NCI-H2227 (cell line): ENCODE results near the gene AHNAK.
"Not testable (repeated sequence)": the region's sequence is repeated elsewhere in the genome, so short reads cannot be mapped to it uniquely, and the experiment has no call there.

Experiments
- DNase-seq: peaks from one replicate; lab custom pipeline; 2025; ENCODE audit not compliant: unreplicated experiment; lab: John Stamatoyannopoulos, UW

The AHNAK gene

DNA sequence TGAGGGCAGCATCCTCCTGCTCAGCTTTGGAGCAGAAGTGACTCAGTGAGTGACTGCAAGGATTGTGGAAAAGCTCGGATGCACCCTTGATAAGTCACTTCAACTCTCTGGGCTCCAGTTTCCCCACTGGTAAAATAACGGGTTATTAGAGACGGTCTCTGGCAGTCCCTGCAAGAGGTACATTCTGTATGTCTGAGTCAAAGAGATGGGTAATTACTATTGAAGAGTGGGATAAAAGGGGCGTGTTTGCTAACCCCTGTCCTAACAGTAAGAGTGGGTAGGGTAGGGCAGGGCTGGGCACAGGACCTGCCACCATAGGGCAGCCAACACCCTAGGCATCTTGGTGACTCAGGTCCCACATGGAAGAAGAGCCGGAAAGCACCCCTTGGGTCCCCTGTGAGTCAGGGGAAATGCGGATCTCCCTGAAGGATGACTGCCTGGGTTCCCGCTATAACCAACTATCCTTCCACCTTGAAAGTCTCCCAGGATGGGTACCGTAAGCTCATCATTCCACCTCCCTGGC, 7.3 kb upstream of the AHNAK start:
- peak; percentile 62 for DNase-seq

- peak; percentile 77 for DNase-seq
Measured at GRCh38 chr11:62553080-62553838, 6.7 kb upstream of the AHNAK start.

GRCh38 chr11:62552485-62553079, 6.0 kb upstream of the AHNAK start:
- DNase-seq: peak; percentile 33

DNA sequence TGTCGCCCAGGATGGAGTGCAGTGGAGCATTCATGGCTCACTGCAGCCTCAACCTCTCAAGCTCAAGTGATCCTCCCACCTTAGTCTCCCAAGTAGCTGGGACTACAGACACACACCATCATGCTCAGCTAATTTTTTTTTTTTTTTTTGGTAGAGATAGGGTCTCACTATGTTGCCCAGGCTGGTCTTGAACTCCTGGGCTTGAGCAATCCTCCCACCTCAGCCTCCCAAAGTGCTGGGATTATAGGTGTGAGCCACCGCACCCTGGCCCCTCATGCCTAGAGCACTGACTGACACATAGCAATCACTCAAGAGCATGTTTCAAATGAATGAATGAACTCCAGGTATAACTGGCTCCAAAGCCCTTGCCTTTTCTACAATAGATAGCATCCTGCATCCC, 3.9 kb upstream of the AHNAK start:
- not testable (repeated sequence) for DNase-seq

GRCh38 chr11:62548545-62549335, 2.1 kb upstream of the AHNAK start:
- no peak for DNase-seq

DNA sequence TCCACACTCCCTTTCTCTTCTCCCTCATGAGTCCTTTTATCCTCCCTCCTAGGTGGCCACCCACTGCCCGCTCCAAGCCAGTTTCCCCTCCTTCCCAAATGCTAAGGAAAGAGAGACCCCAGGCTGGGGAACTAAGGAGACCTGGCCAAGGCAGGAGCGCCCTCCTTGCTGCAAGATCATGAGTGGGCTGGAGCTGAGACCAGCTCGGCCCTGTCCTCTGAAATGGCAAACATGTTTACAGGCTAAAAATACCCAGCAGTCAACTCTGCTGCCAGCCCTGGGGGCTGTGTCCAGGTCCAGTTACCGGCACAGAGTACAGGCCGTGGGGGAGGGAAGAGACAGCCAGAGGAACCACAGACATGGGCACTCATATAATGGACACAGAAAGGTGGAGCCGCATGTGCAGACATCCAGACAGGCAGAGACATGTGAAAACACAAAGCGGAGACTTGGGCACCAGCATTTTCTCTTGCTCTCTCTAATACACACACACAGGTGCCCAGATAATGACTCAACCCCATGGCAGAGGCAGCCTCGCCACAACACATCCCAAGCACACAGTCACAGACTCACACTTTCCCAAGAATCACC, 1.2 kb upstream of the AHNAK start:
- DNase-seq: peak; percentile 21

GRCh38 chr11:62546929-62547625, 471 bp upstream of the AHNAK start:
- DNase-seq: peak; percentile 41

DNA sequence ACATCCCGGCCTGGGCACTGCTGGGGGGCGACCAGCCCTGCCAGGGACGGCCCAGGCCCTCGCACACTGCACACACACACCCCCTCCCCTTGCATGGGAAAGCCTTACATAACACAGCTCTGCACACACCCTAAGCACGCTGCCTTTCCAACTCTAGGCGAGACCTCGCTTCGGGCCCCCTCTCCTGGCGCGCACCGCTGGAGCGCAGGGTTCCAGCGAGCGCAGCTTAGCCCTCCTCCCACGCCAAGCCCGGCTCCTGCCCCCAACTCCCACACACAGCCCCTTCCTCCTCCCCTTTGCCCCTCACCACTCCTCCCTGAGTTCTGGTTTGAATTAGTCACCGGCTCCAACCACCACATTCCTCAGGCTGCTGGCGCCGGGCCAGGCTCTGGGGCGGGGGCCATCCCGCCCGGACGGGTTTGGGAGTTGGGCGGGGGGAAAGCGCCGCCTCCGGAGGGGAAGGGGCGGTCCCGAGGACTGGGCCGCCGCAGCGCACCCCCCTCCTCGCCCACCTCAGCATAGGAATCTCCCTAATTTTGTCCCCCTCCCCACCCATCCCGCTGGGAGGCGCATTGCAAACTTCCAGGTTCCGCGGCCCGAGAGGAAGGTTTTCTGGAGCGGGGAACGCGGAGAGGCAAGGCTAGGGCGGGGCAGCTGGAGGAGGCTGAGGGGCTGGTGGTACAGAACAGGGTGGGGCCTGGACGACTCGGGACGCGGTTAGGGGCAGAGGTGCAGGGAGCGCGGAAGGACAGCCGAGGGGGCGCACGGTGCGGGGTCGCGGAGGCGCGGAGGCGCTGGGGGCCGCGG, 966 bp downstream of the AHNAK start:
- peak; percentile 84 for DNase-seq

DNA sequence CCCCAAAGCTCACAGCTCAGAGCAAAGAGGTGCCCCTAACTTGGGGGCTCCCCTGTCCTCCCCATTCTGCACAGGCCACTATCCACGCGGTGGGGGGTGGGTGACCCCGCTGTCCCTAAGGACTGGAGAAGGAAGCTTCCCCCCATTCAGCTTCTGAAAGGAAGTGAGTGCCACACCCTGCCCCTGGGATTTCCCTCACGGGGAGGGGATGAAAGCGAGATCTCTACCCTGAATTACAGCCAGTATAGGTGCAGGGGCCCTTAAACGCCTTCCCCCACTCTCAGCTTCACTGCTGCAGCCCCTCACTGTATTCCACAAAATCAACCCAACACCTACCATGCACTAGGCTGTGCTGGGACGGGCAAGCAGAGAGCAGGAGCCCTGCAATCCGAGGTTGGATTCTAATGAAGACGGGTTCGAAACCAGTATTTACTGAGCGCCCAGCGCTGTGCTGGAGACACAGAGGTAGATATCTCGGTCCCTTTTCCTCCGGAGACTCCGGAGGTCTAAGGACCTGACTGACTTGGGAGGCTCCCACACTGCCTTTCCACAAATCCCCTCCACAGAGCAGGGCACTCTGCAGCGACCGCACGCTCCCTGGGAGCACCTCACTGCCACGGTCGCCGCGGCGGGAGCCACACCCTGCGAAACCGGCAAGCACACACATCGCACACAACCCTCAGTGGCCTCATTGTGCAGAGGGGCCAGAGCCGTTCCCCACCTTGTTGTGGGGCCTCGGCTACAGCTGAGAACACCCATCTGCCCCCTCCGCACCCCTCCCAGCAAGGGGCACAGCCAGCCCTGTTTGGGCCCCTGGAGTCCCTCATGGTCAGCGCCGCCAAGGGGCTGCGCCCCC, 1.8 kb downstream of the AHNAK start:
- DNase-seq: peak; percentile 22

- no peak for DNase-seq
Measured at GRCh38 chr11:62543680-62544444, 2.7 kb downstream of the AHNAK start.

- peak; percentile 75 for DNase-seq
Measured at GRCh38 chr11:62542750-62543567, 3.6 kb downstream of the AHNAK start.

DNA sequence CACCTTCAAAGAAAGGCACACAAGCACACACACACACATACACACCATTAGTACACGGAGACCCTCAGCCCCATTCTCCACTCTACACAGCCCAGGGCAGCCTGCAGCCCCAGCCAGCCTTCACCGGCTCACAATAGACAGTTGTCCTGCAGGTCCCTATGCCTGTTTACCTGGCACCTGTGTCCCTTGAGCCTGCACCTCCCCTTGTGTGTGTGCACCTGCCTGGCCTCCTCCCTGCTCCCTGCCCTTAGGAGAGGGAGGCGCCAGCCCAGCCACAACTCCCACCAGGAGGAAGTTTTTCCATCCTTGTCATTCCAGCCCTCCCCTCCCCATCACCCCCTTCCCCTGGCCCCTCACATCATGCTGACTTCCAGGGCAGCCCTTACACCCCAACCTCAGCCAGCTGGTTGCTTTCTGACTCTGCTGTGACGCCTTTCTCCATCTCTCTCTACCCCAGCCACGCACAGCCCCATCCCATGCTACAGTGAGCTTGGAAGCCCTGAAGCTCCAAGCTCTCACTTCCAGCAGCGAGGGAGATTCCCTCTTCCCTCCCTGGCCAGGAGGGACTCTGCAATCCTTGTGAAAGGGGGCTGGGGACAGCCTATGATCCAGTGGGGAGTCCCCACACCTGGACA, 4.4 kb downstream of the AHNAK start:
- no peak for DNase-seq

DNA sequence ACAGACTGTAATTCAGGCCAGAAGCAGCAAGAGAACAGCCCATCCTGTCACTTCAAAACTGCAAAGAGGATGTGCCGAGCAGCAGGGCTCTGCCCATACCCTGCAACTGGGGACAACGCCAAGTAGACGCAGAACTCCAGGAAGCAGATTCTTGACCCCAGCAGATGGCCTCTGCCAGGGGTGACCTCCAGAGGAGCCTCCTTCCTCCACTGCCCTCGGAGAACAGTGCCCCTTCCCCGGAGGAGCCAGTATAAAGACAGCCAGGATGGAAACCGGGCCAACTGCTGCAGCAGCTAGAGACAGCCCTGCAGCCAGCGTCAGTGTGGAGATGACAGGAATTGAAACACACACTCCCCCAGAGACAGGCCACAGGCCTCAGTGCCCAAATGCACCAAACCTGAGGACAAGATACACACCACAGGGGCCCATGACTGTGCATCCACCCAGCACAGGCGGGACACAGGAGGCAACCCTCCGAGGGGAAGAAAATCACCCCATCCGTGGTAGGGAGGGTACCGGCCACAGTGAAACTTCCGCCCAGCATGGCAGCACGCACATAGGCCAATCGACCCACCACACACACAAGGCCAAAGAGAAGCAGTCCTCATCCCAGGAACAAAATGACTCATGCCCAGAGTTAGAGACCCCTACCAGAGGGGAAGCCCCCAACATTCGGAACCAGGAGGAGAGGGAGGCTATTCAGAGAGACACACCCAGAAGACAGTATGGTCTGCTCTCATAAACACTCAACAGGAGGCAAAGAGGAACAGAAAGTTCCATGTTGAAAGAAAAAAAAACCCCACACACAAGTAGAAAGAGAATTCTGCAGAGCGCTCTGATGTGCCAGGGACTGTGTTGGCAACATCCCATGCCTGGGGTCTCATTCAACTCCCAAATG, 5.6 kb downstream of the AHNAK start:
- DNase-seq: no peak

- DNase-seq: no peak
Measured at GRCh38 chr11:62539238-62539925, 7.2 kb downstream of the AHNAK start.

DNA sequence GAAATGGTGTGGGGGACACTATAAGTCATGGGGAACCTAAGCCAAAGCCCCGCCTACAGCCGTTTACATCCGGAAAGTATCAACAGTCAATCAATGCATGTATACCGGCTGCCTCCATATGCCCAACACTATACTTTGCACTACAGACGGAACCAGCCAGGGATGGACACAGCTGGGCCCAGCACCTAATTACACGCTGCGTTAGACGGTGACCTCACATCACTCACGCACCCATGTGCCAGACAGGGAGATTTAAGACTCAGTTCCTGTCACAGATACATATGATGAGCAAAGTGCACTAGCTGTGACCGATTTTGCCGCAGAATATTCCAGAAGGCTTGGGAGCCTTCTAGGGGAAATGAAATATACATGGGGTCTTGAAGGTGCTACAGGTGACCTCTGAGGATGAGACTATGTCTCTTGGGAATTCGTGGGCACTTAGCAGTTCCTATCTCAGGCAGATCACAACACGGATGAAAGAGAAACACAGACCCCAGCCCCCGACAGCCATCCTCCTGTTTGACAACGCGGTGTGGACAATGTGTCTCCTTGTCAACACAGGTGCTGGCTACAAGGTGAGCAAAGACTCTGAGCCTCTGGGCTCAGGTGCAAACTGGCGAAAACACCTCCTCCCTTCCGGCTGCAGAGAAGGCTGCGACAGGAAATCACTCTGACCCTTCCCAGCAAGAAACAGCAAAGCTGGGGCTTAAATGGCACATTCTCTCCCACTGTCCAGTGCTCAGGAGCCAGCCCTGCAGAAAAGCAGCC, 8.0 kb downstream of the AHNAK start:
- no peak for DNase-seq
